ENCODE measurements around the gene MRPS16. TPM values are rescaled to one million over a fixed set of nuclear protein-coding genes. Genes with fewer than 3 reads are reported as not detected.

MRPS16 gene
- total and polyA plus RNA-seq, 2 donors from 2014 or later = 82.9 to 160 TPM

DNA sequence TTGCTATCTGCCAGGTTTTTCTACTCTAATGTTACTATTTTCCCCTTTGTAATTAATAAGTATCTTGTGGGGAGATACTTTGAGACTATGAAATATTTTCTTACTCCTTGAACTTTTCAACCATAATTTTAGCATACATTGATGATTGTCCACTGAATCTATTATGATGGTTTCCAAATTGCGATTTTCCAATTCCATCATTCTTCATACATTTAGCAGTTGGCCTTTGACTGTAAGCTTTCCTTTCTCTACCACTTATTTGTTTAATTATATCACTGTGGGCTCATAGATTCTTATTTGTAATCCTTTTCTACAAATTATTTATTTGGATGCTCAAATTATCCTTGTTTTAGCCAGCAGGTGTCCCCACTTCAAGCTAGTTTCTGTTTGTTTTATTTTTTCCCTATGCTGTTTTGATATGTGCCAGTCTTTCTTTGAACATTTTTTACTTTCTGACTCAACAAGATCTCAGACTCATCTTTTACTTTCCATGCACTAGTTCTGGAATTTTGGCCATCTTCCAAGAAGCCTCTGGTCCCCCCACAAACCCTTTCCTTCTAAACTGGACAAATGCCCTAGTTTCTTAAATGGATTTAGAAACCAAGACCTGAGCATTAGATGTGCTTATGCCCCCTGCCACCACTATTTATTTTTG lies 11.4 kb upstream of the MRPS16 start:
- H3K4me3 ChIP-seq (ENCODE audit: low read length in 3 of 3) = no peak overlapping the region
- H3K36me3 ChIP-seq (ENCODE audit: control insufficient read depth in 2 of 3, insufficient read depth in 3 of 3, low read length in 3 of 3) = no peaks in the 10 kb centered on the region
- H3K4me1 ChIP-seq (ENCODE audit: control insufficient read depth in 2 of 3, insufficient read depth in 2 of 3, low read depth in 1 of 3, low read length in 3 of 3) = no peaks in the 10 kb centered on the region
- peak in 2 of 5 donors; percentile 1 to 16 for DNase-seq
- no peak for FAIRE-seq
- H3K9ac ChIP-seq (ENCODE audit: low read length in 3 of 3) = no peak overlapping the region
- H3K9me3 ChIP-seq (ENCODE audit: control insufficient read depth in 2 of 3, insufficient read depth in 1 of 3, low read length in 3 of 3) = peaks cover 0 to 2% (median 0%) of the 10 kb centered on the region in 3 donors
- H3K27ac ChIP-seq (ENCODE audit: low read depth in 2 of 2, low read length in 2 of 2) = no peak overlapping the region
- intact Hi-C loops (cut with DNase I) = no loop called here
- TF ChIP-seq, protein P1, sequence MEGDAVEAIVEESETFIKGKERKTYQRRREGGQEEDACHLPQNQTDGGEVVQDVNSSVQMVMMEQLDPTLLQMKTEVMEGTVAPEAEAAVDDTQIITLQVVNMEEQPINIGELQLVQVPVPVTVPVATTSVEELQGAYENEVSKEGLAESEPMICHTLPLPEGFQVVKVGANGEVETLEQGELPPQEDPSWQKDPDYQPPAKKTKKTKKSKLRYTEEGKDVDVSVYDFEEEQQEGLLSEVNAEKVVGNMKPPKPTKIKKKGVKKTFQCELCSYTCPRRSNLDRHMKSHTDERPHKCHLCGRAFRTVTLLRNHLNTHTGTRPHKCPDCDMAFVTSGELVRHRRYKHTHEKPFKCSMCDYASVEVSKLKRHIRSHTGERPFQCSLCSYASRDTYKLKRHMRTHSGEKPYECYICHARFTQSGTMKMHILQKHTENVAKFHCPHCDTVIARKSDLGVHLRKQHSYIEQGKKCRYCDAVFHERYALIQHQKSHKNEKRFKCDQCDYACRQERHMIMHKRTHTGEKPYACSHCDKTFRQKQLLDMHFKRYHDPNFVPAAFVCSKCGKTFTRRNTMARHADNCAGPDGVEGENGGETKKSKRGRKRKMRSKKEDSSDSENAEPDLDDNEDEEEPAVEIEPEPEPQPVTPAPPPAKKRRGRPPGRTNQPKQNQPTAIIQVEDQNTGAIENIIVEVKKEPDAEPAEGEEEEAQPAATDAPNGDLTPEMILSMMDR (IDR thresholded peaks at IDR 0.05; ENCODE audit: borderline replicate concordance, extremely low read depth, insufficient read depth) = peak; percentile 21
- H3K27me3 ChIP-seq (ENCODE audit: control insufficient read depth, insufficient read depth, low read length) = no peaks in the 10 kb centered on the region

DNA sequence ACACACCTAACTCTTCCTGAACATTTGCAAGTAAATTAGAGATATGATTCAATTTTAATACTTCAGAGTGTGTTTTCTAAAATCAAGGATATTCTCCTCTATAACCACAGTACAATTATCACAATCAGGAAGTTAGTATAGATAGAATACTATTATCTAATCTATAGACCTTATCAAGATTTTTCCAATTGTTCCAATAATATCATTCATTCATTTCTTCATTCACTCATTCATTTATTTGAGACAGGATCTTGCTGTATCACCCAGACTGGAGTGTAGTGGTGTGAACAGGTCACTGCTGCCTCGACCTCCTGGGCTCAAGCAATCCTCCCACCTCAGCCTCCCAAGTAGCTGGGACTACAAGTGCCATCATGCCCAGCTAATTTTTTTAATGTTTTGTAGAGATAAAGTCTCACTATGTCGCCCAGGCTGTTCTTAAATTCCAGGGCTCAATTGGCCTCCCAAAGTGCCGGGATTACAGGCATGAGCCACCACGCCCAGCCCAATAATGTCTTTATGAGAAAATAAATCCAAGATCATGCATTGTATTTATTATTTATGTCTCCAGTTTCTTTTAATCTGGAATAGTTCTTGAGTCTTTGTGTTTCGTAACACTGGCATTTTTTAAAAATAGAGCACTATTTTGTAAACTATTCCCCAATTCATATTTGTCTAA lies 10.6 kb upstream of the MRPS16 start:
- H3K27ac ChIP-seq (ENCODE audit: low read depth in 2 of 2, low read length in 2 of 2) = no peak overlapping the region
- no peaks in the 10 kb centered on the region for H3K36me3 ChIP-seq (ENCODE audit: control insufficient read depth in 2 of 3, insufficient read depth in 3 of 3, low read length in 3 of 3)
- H3K9me3 ChIP-seq (ENCODE audit: control insufficient read depth in 2 of 3, insufficient read depth in 1 of 3, low read length in 3 of 3) = peaks cover 0 to 2% (median 0%) of the 10 kb centered on the region in 3 donors
- DNase-seq = no peak
- no peak for FAIRE-seq
- TF ChIP-seq, protein P1 (IDR thresholded peaks at IDR 0.05; ENCODE audit: borderline replicate concordance, extremely low read depth, insufficient read depth) = no peak
- no peaks in the 10 kb centered on the region for H3K27me3 ChIP-seq (ENCODE audit: control insufficient read depth, insufficient read depth, low read length)
- H3K9ac ChIP-seq (ENCODE audit: low read length in 3 of 3) = no peak overlapping the region
- intact Hi-C loops (cut with DNase I) = no loop called here
- no peak overlapping the region for H3K4me3 ChIP-seq (ENCODE audit: low read length in 3 of 3)
- no peaks in the 10 kb centered on the region for H3K4me1 ChIP-seq (ENCODE audit: control insufficient read depth in 2 of 3, insufficient read depth in 2 of 3, low read depth in 1 of 3, low read length in 3 of 3)

- Histone ChIP-seq H3K4me1 (ENCODE audit: control insufficient read depth in 2 of 3, insufficient read depth in 2 of 3, low read depth in 1 of 3, low read length in 3 of 3) (no peaks in the 10 kb centered on the region), H3K27ac (ENCODE audit: low read depth in 2 of 2, low read length in 2 of 2) (no peak overlapping the region), H3K9me3 (ENCODE audit: control insufficient read depth in 2 of 3, insufficient read depth in 1 of 3, low read length in 3 of 3) (peaks cover 0 to 2% (median 0%) of the 10 kb centered on the region in 3 donors), H3K36me3 (ENCODE audit: control insufficient read depth in 2 of 3, insufficient read depth in 3 of 3, low read length in 3 of 3) (no peaks in the 10 kb centered on the region), H3K9ac (ENCODE audit: low read length in 3 of 3) (no peak overlapping the region), H3K4me3 (ENCODE audit: low read length in 3 of 3) (no peak overlapping the region), H3K27me3 (ENCODE audit: control insufficient read depth, insufficient read depth, low read length) (no peaks in the 10 kb centered on the region)
- TF ChIP-seq, protein P1 (IDR thresholded peaks at IDR 0.05; ENCODE audit: borderline replicate concordance, extremely low read depth, insufficient read depth) = no peak
- no peak for DNase-seq
- intact Hi-C loops (cut with DNase I) = no loop called here
- no peak for FAIRE-seq
Measured at GRCh38 chr10:73262105-73262730, 9.8 kb upstream of the MRPS16 start.

All from kidney (tissue), 14 donors.